Liver (tissue), 3 donors: ENCODE results near the gene THAP11.

Experiments
- FOXA1 ChIP-seq: IDR thresholded peaks from 2 replicates; pipeline ENCODE4 v1.6.1; 2016; ENCODE audit warnings: antibody characterized with exemption
- GABPA ChIP-seq, 2 donors: IDR thresholded peaks in 1 of 2; conservative IDR thresholded peaks in 1 of 2; 2 replicates each; pipeline ENCODE4 v1.6.1; 2016; ENCODE audit warnings: antibody characterized with exemption in 2 of 2, mild to moderate bottlenecking in 1 of 2, moderate library complexity in 1 of 2
- HNF4A ChIP-seq, 2 donors: conservative IDR thresholded peaks; 2 replicates each; pipeline ENCODE4 v1.6.1; 2016; ENCODE audit warnings: antibody characterized with exemption in 2 of 2, mild to moderate bottlenecking in 2 of 2
- JUND ChIP-seq, 2 donors: IDR thresholded peaks; 2 replicates each; pipeline ENCODE4 v1.6.1; 2016; ENCODE audit warnings: antibody characterized with exemption in 2 of 2
- NR2F2 ChIP-seq: IDR thresholded peaks from 2 replicates; pipeline ENCODE4 v1.6.1; 2016; ENCODE audit warnings: antibody characterized with exemption
- RAD21 ChIP-seq, 2 donors: IDR thresholded peaks; 2 replicates each; pipeline ENCODE4 v1.6.1; 2016; ENCODE audit warnings: antibody characterized with exemption in 2 of 2, mild to moderate bottlenecking in 2 of 2
- RXRA ChIP-seq, 2 donors: IDR thresholded peaks; 2 replicates each; pipeline ENCODE4 v1.6.1; 2017 to 2018; ENCODE audit warnings: antibody characterized with exemption in 2 of 2, mild to moderate bottlenecking in 1 of 2
- SP1 ChIP-seq: IDR thresholded peaks from 2 replicates; pipeline ENCODE4 v1.6.1; 2018; ENCODE audit warnings: antibody characterized with exemption, mild to moderate bottlenecking
- TAF1 ChIP-seq: conservative IDR thresholded peaks from 2 replicates; pipeline ENCODE4 v1.6.1; 2016; ENCODE audit warnings: antibody characterized with exemption, mild to moderate bottlenecking
- YY1 ChIP-seq: IDR thresholded peaks from 2 replicates; pipeline ENCODE4 v1.6.1; 2016; ENCODE audit warnings: antibody characterized with exemption, mild to moderate bottlenecking
- TF ChIP-seq, protein P1 (sequence below): IDR thresholded peaks from 2 replicates; pipeline ENCODE4 v1.6.1; 2016; ENCODE audit warnings: antibody characterized with exemption
- TF ChIP-seq, protein P2 (sequence below): fragments of 150-350 bp; IDR thresholded peaks from 2 replicates; pipeline ENCODE4 v1.5.1; 2017; ENCODE audit warnings: improper control_type of control experiment, low read depth, low read length; ENCODE audit not compliant: missing input control
- TF ChIP-seq, protein P3 (sequence below): IDR thresholded peaks from 2 replicates; pipeline ENCODE4 v1.6.1; 2016; ENCODE audit warnings: antibody characterized with exemption, mild to moderate bottlenecking
- TF ChIP-seq, protein P4 (sequence below): IDR thresholded peaks from 2 replicates; pipeline ENCODE4 v1.6.1; 2016; ENCODE audit warnings: antibody characterized with exemption
- donor health status: healthy.
- donor health status: healthy.

DNA sequence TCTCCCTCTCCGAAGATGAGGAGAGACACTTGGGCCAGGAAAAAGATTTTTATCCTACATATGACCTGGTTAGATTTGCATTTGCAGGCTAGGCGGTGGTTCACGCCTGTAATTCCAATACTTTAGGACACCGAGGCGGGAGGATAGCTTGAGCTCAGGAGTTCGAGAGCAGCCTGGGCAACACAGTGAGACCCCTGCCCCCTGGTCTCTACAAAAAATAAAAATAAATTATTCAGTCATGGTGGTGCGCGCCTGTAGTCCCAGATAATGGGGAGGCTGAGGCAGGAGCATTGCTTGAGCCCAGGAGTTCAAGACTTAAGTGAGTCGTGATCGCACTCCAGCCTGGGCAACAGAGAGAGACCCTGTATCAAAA, 7.9 kb upstream of the THAP11 start:
- TF ChIP-seq, protein P1, sequence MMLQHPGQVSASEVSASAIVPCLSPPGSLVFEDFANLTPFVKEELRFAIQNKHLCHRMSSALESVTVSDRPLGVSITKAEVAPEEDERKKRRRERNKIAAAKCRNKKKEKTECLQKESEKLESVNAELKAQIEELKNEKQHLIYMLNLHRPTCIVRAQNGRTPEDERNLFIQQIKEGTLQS: no peak
- TF ChIP-seq, protein P2, sequence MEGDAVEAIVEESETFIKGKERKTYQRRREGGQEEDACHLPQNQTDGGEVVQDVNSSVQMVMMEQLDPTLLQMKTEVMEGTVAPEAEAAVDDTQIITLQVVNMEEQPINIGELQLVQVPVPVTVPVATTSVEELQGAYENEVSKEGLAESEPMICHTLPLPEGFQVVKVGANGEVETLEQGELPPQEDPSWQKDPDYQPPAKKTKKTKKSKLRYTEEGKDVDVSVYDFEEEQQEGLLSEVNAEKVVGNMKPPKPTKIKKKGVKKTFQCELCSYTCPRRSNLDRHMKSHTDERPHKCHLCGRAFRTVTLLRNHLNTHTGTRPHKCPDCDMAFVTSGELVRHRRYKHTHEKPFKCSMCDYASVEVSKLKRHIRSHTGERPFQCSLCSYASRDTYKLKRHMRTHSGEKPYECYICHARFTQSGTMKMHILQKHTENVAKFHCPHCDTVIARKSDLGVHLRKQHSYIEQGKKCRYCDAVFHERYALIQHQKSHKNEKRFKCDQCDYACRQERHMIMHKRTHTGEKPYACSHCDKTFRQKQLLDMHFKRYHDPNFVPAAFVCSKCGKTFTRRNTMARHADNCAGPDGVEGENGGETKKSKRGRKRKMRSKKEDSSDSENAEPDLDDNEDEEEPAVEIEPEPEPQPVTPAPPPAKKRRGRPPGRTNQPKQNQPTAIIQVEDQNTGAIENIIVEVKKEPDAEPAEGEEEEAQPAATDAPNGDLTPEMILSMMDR: no peak
- no peak for TF ChIP-seq YY1
- no peak for TF ChIP-seq TAF1
- TF ChIP-seq, protein P3, sequence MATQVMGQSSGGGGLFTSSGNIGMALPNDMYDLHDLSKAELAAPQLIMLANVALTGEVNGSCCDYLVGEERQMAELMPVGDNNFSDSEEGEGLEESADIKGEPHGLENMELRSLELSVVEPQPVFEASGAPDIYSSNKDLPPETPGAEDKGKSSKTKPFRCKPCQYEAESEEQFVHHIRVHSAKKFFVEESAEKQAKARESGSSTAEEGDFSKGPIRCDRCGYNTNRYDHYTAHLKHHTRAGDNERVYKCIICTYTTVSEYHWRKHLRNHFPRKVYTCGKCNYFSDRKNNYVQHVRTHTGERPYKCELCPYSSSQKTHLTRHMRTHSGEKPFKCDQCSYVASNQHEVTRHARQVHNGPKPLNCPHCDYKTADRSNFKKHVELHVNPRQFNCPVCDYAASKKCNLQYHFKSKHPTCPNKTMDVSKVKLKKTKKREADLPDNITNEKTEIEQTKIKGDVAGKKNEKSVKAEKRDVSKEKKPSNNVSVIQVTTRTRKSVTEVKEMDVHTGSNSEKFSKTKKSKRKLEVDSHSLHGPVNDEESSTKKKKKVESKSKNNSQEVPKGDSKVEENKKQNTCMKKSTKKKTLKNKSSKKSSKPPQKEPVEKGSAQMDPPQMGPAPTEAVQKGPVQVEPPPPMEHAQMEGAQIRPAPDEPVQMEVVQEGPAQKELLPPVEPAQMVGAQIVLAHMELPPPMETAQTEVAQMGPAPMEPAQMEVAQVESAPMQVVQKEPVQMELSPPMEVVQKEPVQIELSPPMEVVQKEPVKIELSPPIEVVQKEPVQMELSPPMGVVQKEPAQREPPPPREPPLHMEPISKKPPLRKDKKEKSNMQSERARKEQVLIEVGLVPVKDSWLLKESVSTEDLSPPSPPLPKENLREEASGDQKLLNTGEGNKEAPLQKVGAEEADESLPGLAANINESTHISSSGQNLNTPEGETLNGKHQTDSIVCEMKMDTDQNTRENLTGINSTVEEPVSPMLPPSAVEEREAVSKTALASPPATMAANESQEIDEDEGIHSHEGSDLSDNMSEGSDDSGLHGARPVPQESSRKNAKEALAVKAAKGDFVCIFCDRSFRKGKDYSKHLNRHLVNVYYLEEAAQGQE: no peak
- no peak for TF ChIP-seq RAD21 (IDR thresholded peaks at IDR 0.05)
- TF ChIP-seq GABPA (IDR thresholded peaks at IDR 0.05 in 1 of 2, conservative IDR thresholded peaks at IDR 0.05 in 1 of 2): no peak
- TF ChIP-seq NR2F2: no peak
- TF ChIP-seq, protein P4, sequence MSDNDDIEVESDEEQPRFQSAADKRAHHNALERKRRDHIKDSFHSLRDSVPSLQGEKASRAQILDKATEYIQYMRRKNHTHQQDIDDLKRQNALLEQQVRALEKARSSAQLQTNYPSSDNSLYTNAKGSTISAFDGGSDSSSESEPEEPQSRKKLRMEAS: no peak
- no peak for TF ChIP-seq SP1
- TF ChIP-seq RXRA (IDR thresholded peaks at IDR 0.05): no peak
- TF ChIP-seq HNF4A (conservative IDR thresholded peaks at IDR 0.05): no peak
- TF ChIP-seq JUND (IDR thresholded peaks at IDR 0.05): no peak
- TF ChIP-seq FOXA1: no peak
